Vagina (tissue), 2 donors: Measurements from ENCODE around the gene UBE2E2.

Experiments used
- CTCF ChIP-seq, 3 experiments: fragments of 450-650 bp in 2 of 3; fragments of 200-600 bp in 1 of 3; sonication (generic) in 1 of 3; IDR thresholded peaks; one replicate each; pipeline ENCODE4 v1.5.1; 2017 to 2019; ENCODE audit warnings: antibody characterized with exemption in 3 of 3, mild to moderate bottlenecking in 2 of 3, moderate library complexity in 2 of 3
- POLR2A ChIP-seq, 2 donors: fragments of 450-650 bp; IDR thresholded peaks; one replicate each; pipeline ENCODE4 v1.6.1; 2017; ENCODE audit warnings: antibody characterized with exemption in 2 of 2, mild to moderate bottlenecking in 2 of 2, moderate library complexity in 2 of 2
- POLR2AphosphoS5 ChIP-seq, 2 donors: sonication (generic); formaldehyde crosslinking; IDR thresholded peaks; one replicate each; pipeline ENCODE4 v1.9.0; 2017; ENCODE audit warnings: antibody characterized with exemption in 2 of 2, mild to moderate bottlenecking in 2 of 2, low read depth in 1 of 2; ENCODE audit not compliant: insufficient read depth in 1 of 2

GRCh38 chr3:23241256-23241655, 38.1 kb downstream of the UBE2E2 start:
- no peak for TF ChIP-seq CTCF (IDR thresholded peaks at IDR 0.05)
- TF ChIP-seq POLR2AphosphoS5 (IDR thresholded peaks at IDR 0.05; ENCODE audit: insufficient read depth in 1 of 2, low read depth in 1 of 2) = no peak
- TF ChIP-seq POLR2A (IDR thresholded peaks at IDR 0.05) = no peak
